Measurements from ENCODE around the gene AMIGO1. TPM values are rescaled to one million over a fixed set of nuclear protein-coding genes. Genes with fewer than 3 reads are reported as not detected.

The AMIGO1 gene, protein sequence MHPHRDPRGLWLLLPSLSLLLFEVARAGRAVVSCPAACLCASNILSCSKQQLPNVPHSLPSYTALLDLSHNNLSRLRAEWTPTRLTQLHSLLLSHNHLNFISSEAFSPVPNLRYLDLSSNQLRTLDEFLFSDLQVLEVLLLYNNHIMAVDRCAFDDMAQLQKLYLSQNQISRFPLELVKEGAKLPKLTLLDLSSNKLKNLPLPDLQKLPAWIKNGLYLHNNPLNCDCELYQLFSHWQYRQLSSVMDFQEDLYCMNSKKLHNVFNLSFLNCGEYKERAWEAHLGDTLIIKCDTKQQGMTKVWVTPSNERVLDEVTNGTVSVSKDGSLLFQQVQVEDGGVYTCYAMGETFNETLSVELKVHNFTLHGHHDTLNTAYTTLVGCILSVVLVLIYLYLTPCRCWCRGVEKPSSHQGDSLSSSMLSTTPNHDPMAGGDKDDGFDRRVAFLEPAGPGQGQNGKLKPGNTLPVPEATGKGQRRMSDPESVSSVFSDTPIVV
- total RNA-seq (2022) (1.3 and 1.5 TPM in 2 replicates), Bru-seq, nascent RNA (percentile 29 among the genes with signal in this experiment), BruChase-seq, experiment 1, labeled RNA remaining after a 6-hour chase (percentile 41 among the genes with signal in this experiment), BruChase-seq, experiment 2, labeled RNA remaining after a 2-hour chase (percentile 35 among the genes with signal in this experiment)
- long read RNA-seq, full-length matches to known transcripts, result 1 of 2 reads
- long read RNA-seq, partial matches to known transcripts, result 0 of 2 reads
- long read RNA-seq, other reads (novel, unspliced or antisense), result 1 of 2 reads

DNA sequence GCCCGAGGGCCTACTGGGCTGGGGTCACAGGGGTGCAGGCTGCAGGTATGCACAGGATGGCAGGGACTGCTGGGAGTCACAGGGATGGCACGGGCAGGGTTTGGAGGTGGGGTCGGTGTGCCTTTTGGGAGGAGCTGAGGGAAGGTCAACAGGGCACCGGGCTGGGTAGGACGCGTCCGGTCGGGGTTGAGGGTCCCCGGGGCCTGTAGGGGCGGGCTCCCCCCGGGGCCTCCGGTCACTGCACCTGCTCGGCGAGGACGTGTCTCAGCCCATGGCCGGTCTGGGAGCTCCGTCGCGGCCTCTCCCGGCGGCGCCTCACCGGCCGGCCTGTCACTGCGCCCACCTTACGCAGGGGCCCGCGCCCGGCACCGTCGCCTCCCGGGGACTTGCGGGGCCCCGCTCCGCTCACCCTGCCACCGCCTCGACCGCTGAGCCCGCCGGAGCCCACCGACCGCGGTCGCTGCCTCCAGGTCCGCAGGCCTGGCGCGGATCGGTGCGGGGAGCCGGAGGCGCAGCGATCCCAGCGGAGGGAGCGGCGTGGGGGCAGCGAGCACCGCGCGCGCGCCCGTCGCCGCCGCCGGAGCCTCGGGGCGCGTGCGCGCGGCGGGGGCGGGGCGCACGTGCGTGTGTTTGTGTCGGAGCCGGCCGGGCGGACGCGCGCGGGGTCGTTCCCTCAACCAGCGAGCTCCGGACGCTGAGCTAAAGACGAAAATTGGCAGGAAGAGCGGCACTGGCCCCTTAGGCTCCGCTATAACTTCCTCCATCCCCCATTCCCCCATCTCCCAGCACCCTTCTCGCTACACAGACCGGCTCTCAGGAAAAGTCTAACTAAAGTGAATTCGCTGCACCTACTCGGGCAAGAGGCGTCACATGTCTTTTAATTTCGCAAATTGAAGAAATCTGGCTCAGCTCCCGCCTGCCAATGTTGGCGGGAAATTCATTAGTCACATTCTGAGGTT is at the start of gene AMIGO1:
Gene AMIGO1 (minus strand): TSS at position 552 of the 959 bp plus-strand sequence. CDS start 815 bp downstream, outside the sequence.
- BruUV-seq (replicated peaks), result no TSS peak
- DNase-seq, result peak; percentile 48
- Mint-ChIP-seq H3K9me3 (ENCODE audit: low read depth, unreplicated experiment) (no peaks in the 10 kb centered on the region), H3K27ac (ENCODE audit: unreplicated experiment) (peak within 1 kb of the TSS; percentile 58), H3K36me3 (ENCODE audit: insufficient read depth, unreplicated experiment) (no peaks in the 10 kb centered on the region), H3K27me3 (ENCODE audit: unreplicated experiment) (peaks cover 40% of the 10 kb centered on the region), H3K4me1 (ENCODE audit: low read depth, unreplicated experiment) (peaks cover 9% of the 10 kb centered on the region), H3K4me3 (ENCODE audit: low read depth, unreplicated experiment) (peak within 1 kb of the TSS; percentile 64)
- CTCF ChIA-PET, result interaction anchor here (0.6 kb wide), 1 partner anchor 10 kb away, joined by 3 read pairs; no protein-coding TSS in a partner anchor
- intact Hi-C loops (cut with micrococcal nuclease; ENCODE audit: unreplicated experiment), result no loop called here
- no peak for TF ChIP-seq CTCF (IDR thresholded peaks at IDR 0.05; ENCODE audit: unreplicated experiment)

GRCh38 chr1:109557520-109557919 is 48.0 kb upstream of the AMIGO1 start:
- Mint-ChIP-seq H3K27ac (ENCODE audit: unreplicated experiment) (no peak overlapping the region), H3K9me3 (ENCODE audit: low read depth, unreplicated experiment) (no peaks in the 10 kb centered on the region), H3K36me3 (ENCODE audit: insufficient read depth, unreplicated experiment) (no peaks in the 10 kb centered on the region), H3K27me3 (ENCODE audit: unreplicated experiment) (no peaks in the 10 kb centered on the region), H3K4me1 (ENCODE audit: low read depth, unreplicated experiment) (peaks cover 15% of the 10 kb centered on the region), H3K4me3 (ENCODE audit: low read depth, unreplicated experiment) (no peak overlapping the region)
- TF ChIP-seq CTCF (IDR thresholded peaks at IDR 0.05; ENCODE audit: unreplicated experiment), result no peak
- CTCF ChIA-PET, result no interaction called here
- no peak for DNase-seq
- intact Hi-C loops (cut with micrococcal nuclease; ENCODE audit: unreplicated experiment), result no loop called here
- BruUV-seq (replicated peaks), result no TSS peak

DNA sequence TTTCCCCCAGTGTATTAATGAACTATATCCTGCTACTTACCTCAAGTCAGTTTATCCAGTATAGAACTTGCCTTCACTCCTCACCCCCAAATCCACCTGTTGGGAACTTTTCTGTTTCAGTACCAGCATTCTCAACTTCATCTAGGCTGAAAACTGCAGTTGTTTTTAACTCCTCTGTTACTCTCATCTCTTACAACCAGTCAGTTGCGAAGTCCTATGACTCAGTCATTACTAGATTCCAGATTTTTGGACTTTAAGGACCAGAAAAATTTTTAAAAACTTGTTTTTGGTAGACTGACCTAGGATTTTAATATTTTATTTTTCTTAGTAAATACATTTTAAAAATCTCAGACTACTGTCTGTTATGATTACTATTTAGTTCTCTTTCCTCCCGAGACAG is 47.0 kb upstream of the AMIGO1 start:
- BruUV-seq (replicated peaks), result no TSS peak
- H3K27ac Mint-ChIP-seq (ENCODE audit: unreplicated experiment), result no peak overlapping the region
- no peaks in the 10 kb centered on the region for H3K9me3 Mint-ChIP-seq (ENCODE audit: low read depth, unreplicated experiment)
- CTCF ChIA-PET, result no interaction called here
- H3K27me3 Mint-ChIP-seq (ENCODE audit: unreplicated experiment), result no peaks in the 10 kb centered on the region
- intact Hi-C loops (cut with micrococcal nuclease; ENCODE audit: unreplicated experiment), result no loop called here
- DNase-seq, result no peak
- no peak overlapping the region for H3K4me3 Mint-ChIP-seq (ENCODE audit: low read depth, unreplicated experiment)
- no peak for TF ChIP-seq CTCF (IDR thresholded peaks at IDR 0.05; ENCODE audit: unreplicated experiment)
- H3K4me1 Mint-ChIP-seq (ENCODE audit: low read depth, unreplicated experiment), result peaks cover 9% of the 10 kb centered on the region
- no peaks in the 10 kb centered on the region for H3K36me3 Mint-ChIP-seq (ENCODE audit: insufficient read depth, unreplicated experiment)
